Endodermal cell (in vitro differentiated cells): ENCODE data around the gene CNTFR. TPM values are rescaled to one million over a fixed set of nuclear protein-coding genes. Genes with fewer than 3 reads are reported as not detected.

Experiments used
- DNase-seq: peaks from one replicate; pipeline ENCODE4 v3.0.0-alpha.2; 2017
- H3K27ac ChIP-seq: 2 replicates; pipeline ENCODE4 v1.5.1; 2013; ENCODE audit warnings: mild to moderate bottlenecking, low read depth, low read length, moderate library complexity
- H3K27me3 ChIP-seq: 2 replicates; pipeline ENCODE4 v1.6.1; 2013; ENCODE audit warnings: mild to moderate bottlenecking, low read length, moderate library complexity; ENCODE audit not compliant: insufficient read depth, control insufficient read depth, poor library complexity, severe bottlenecking
- H3K36me3 ChIP-seq: 2 replicates; pipeline ENCODE4 v1.7.0; 2013; ENCODE audit warnings: mild to moderate bottlenecking, low read length, moderate library complexity; ENCODE audit not compliant: control insufficient read depth, insufficient read depth
- H3K4me1 ChIP-seq: one replicate; pipeline ENCODE4 v1.7.0; 2013; ENCODE audit warnings: low read length; ENCODE audit not compliant: control insufficient read depth, insufficient read depth
- H3K4me3 ChIP-seq: 2 replicates; pipeline ENCODE4 v1.5.1; 2013; ENCODE audit warnings: mild to moderate bottlenecking, low read length, moderate library complexity
- H3K9ac ChIP-seq: 2 replicates; pipeline ENCODE4 v1.6.1; 2013; ENCODE audit warnings: mild to moderate bottlenecking, low read length, moderate library complexity; ENCODE audit not compliant: poor library complexity, severe bottlenecking; ENCODE audit errors: extremely low read depth
- H3K9me3 ChIP-seq: 2 replicates; pipeline ENCODE4 v1.6.1; 2013; ENCODE audit warnings: mild to moderate bottlenecking, low read length, moderate library complexity; ENCODE audit not compliant: control insufficient read depth
- H3K27ac Mint-ChIP-seq: 2 replicates; pipeline ENCODE4 v1.8.0; 2020; ENCODE audit warnings: mixed read lengths
- H3K27me3 Mint-ChIP-seq: 2 replicates; pipeline ENCODE4 v1.8.0; 2021; ENCODE audit warnings: mild to moderate bottlenecking, mixed read lengths; ENCODE audit not compliant: insufficient read depth
- H3K36me3 Mint-ChIP-seq: 2 replicates; pipeline ENCODE4 v1.8.0; 2020; ENCODE audit warnings: low read depth, mixed read lengths
- H3K4me1 Mint-ChIP-seq: 2 replicates; pipeline ENCODE4 v1.8.0; 2020; ENCODE audit warnings: mixed read lengths
- H3K4me3 Mint-ChIP-seq: 2 replicates; pipeline ENCODE4 v1.8.0; 2020; ENCODE audit warnings: mild to moderate bottlenecking, moderate library complexity, mixed read lengths
- H3K9me3 Mint-ChIP-seq: 2 replicates; pipeline ENCODE4 v1.8.0; 2020; ENCODE audit warnings: mild to moderate bottlenecking, mixed read lengths
- WGBS, 2 experiments: methylation state at CpG; one replicate each; pipeline versions ENCODE4 v1.1.5 to v1.1.7; 2013; ENCODE audit warnings: missing lambda C conversion rate in 2 of 2, mixed read lengths in 1 of 2; ENCODE audit not compliant: insufficient coverage in 1 of 2, insufficient read length in 1 of 2; 5-methylcytosine and 5-hydroxymethylcytosine counted together
- total RNA-seq, 2 donors: library from RNA; stranded (reverse); fragmentation: NEBNext Ultra II Directional in 1 of 2; extraction: Animal tissue kit (Norgen Biotek cat#: 25700) in 1 of 2; gene quantifications; 2 replicates in 1 of 2; 3 replicates in 1 of 2; pipeline ENCODE4 v1.2.1, GENCODE V29; 2021
- TF ChIP-seq, protein P1 (sequence below): fragments of 200-600 bp; sonication (generic); conservative IDR thresholded peaks from 2 replicates; pipeline ENCODE4 v1.5.0; 2021; ENCODE audit warnings: antibody characterized with exemption, mild to moderate bottlenecking

The CNTFR gene
- total RNA-seq, 2 donors from 2014 or later: 0.53 to 1.6 TPM

DNA sequence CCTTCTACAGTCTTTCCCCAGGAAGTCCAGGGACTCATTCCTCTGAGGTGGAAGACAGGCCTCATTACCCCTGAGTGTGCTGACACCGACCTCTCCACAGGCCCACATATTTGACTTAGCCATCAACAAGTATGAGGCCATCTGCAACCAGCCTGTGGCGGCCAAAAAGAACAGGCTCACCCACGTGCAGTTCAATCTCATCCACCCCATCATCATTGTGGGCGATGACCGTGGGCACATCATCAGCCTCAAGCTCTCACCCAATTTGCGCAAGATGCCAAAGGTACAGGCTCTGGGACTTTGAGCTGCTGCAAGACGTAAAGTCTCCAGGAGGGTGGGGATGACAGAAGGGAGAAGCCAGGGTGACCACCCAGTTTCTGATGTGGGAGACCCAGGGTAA is 72.3 kb downstream of the CNTFR start:
- Histone ChIP-seq H3K9me3 (no peaks in the 10 kb centered on the region), H3K4me3 (no peak overlapping the region), H3K36me3 (no peaks in the 10 kb centered on the region), H3K9ac (no peak overlapping the region), H3K4me1 (peaks cover 9% of the 10 kb centered on the region), H3K27me3 (peaks cover 19% of the 10 kb centered on the region), H3K27ac (no peak overlapping the region)
- Mint-ChIP-seq H3K9me3 (no peaks in the 10 kb centered on the region), H3K27ac (no peak overlapping the region), H3K4me1 (peaks cover 19% of the 10 kb centered on the region), H3K27me3 (peaks cover 15% of the 10 kb centered on the region), H3K36me3 (no peaks in the 10 kb centered on the region), H3K4me3 (no peak overlapping the region)
- TF ChIP-seq, protein P1, sequence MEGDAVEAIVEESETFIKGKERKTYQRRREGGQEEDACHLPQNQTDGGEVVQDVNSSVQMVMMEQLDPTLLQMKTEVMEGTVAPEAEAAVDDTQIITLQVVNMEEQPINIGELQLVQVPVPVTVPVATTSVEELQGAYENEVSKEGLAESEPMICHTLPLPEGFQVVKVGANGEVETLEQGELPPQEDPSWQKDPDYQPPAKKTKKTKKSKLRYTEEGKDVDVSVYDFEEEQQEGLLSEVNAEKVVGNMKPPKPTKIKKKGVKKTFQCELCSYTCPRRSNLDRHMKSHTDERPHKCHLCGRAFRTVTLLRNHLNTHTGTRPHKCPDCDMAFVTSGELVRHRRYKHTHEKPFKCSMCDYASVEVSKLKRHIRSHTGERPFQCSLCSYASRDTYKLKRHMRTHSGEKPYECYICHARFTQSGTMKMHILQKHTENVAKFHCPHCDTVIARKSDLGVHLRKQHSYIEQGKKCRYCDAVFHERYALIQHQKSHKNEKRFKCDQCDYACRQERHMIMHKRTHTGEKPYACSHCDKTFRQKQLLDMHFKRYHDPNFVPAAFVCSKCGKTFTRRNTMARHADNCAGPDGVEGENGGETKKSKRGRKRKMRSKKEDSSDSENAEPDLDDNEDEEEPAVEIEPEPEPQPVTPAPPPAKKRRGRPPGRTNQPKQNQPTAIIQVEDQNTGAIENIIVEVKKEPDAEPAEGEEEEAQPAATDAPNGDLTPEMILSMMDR: no peak
- WGBS, 2 experiments: 80 to 90% methylated on average over 1 to 7 of the region's 7 CpGs
- DNase-seq: no peak

DNA sequence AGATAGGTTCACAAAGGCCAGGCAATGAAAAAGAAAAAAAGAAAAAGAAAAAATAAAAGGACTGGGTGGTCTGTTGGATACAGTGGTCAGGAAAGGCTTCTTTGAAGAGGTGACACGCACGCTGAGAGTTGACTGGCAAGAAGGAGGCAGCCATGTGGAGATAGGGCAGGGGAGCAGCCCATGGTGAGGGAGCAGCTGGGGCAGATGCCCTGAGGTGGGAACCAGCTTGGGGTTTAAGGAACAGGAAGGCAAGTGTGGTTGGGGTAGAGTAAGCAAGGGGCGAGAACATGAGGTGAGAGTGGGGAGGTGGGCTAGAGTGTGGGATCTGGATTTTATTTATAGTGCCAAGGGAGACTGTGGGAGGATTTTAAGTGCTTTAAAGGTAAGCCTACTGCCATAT is 73.6 kb downstream of the CNTFR start:
- H3K4me1 Mint-ChIP-seq: peaks cover 27% of the 10 kb centered on the region
- WGBS, 2 experiments: 91 to 100% methylated on average over 3 of the region's 3 CpGs
- Histone ChIP-seq H3K36me3 (no peaks in the 10 kb centered on the region), H3K27me3 (peaks cover 7% of the 10 kb centered on the region), H3K4me1 (peaks cover 9% of the 10 kb centered on the region), H3K27ac (no peak overlapping the region), H3K9me3 (no peaks in the 10 kb centered on the region), H3K4me3 (no peak overlapping the region), H3K9ac (no peak overlapping the region)
- TF ChIP-seq, protein P1: no peak
- H3K9me3 Mint-ChIP-seq: no peaks in the 10 kb centered on the region
- H3K27ac Mint-ChIP-seq: no peak overlapping the region
- H3K36me3 Mint-ChIP-seq: no peaks in the 10 kb centered on the region
- no peak overlapping the region for H3K4me3 Mint-ChIP-seq
- H3K27me3 Mint-ChIP-seq: peaks cover 9% of the 10 kb centered on the region
- DNase-seq: no peak

DNA sequence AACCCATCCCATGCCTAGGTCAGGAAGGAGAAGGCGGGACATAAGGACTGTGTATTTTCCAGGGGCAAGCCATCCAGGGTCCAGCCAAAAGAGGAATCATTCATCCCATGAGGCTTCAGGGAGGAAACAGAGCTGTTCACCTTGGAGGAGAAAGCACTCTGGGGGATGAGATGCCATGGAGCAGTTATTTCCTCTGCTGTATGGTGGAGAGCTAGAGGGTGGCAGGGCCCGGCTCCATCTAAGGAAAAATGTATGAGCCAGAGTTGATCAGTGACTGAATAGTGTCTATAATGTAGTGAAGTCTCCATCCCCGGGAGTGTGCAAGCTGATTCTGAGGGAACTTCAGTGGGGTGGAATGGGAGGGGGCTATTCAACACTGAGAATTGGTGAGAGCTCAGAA is 74.7 kb downstream of the CNTFR start:
- no peaks in the 10 kb centered on the region for H3K36me3 Mint-ChIP-seq
- Histone ChIP-seq H3K9ac (no peak overlapping the region), H3K36me3 (no peaks in the 10 kb centered on the region), H3K27ac (no peak overlapping the region), H3K4me1 (peaks cover 9% of the 10 kb centered on the region), H3K4me3 (no peak overlapping the region), H3K9me3 (no peaks in the 10 kb centered on the region), H3K27me3 (no peaks in the 10 kb centered on the region)
- no peaks in the 10 kb centered on the region for H3K9me3 Mint-ChIP-seq
- H3K4me1 Mint-ChIP-seq: peaks cover 38% of the 10 kb centered on the region
- no peak overlapping the region for H3K4me3 Mint-ChIP-seq
- DNase-seq: no peak
- H3K27me3 Mint-ChIP-seq: peaks cover 6% of the 10 kb centered on the region
- 94 to 100% methylated on average over 2 to 3 of the region's 3 CpGs for WGBS, 2 experiments
- TF ChIP-seq, protein P1: no peak
- H3K27ac Mint-ChIP-seq: no peak overlapping the region
